Ovary (tissue), 3 donors: ENCODE results near the gene STXBP2.

Source experiments
- CTCF ChIP-seq, 3 donors: fragments of 450-650 bp in 2 of 3; fragments of 200-600 bp in 1 of 3; IDR thresholded peaks; one replicate each; pipeline versions ENCODE4 v1.5.1 to v1.8.0; 2016 to 2022; ENCODE audit warnings: antibody characterized with exemption in 3 of 3, mild to moderate bottlenecking in 1 of 3
- POLR2A ChIP-seq: fragments of 450-650 bp; IDR thresholded peaks from one replicate; pipeline ENCODE4 v1.6.1; 2017; ENCODE audit warnings: antibody characterized with exemption, mild to moderate bottlenecking, moderate library complexity
- donor health status: DM: no; HTN: no; CAD: no.

DNA sequence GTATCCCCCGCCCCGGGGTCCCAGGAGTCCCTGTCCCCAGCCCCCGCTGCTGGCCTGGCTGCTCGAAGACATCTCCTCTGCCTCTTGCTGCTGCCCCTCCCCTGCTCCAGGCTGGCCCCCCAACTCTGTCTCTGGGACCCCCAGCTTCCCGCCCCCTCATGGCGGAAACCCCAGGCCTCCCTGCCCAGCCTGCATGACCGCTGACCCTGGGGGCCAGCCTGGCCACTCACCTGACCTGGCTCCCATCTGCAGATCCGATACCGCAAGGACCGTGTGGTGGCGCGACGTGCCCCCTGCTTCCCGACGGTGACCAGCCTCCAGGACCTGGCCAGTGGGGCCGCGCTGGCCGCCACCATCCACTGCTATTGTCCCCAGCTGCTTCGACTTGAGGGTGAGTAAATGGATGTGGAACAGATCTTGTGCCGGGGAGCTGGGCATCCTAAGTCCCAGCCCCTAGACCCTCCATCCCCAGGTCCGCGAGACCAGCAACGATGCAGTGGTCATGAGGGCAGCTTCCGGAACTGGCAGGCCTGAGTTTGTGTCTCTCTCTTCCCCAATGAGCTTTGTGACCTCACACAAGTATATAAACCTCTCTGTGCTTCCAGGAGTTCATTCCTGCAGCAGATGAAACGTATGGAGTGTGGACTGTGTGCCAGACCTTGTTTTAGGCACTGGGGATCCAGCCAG is 28.9 kb upstream of the STXBP2 start:
- TF ChIP-seq CTCF (IDR thresholded peaks at IDR 0.05), result no peak
- no peak for TF ChIP-seq POLR2A
